GM19467 (cell line): ENCODE measurements around the gene SERPINH1.

Experiments used
- ATAC-seq: cut with Tn5 transposase; IDR thresholded peaks from one replicate; pipeline ENCODE4 v1.9.1; 2021; ENCODE audit warnings: mild to moderate bottlenecking, moderate library complexity; ENCODE audit not compliant: unreplicated experiment

The SERPINH1 gene

DNA sequence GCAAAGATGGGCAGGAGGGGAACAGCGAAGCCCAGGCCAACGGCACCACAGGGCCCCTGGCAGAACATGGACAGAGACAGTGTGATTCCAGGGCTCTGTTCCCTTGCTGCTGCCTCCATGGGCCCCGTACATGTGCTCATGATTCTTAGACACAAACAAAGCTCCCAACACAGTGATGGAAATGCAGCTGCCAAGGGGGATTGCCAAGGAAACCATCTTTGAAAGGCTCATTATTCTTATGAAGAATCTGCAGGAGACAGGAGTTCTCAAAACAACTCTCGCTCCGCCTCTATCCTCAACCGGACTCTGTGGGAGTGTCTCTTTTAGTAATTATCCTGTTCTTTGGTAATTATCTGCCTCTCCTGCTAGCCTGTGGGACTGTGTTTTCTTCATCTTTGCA, 32.2 kb downstream of the SERPINH1 start:
- no peak for ATAC-seq

GRCh38 chr11:75595429-75595828, 33.4 kb downstream of the SERPINH1 start:
- no peak for ATAC-seq

GRCh38 chr11:75596914-75597313, 34.9 kb downstream of the SERPINH1 start:
- ATAC-seq = no peak

- no peak for ATAC-seq
Measured at GRCh38 chr11:75597636-75598035, 35.6 kb downstream of the SERPINH1 start.

DNA sequence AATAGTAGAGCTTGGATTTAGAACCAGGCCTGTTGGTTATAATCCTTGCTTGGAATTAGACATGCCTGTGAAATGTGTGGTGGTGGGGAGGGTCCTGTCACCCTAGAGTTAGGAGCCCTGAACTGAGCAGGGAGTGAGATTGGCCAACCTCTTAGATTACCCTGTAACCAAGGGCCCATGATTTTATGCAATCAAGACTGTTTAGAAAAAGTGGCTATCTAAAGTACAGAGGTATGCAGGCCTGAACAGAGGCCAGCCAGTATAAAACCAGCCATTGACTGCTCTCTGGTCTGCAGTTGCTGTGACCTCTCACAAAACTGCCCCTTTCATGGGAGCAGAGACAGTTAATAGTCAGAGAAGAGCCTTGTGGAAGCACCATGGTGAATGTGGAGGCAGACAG, 36.2 kb downstream of the SERPINH1 start:
- no peak for ATAC-seq

GRCh38 chr11:75598900-75599299, 36.8 kb downstream of the SERPINH1 start:
- no peak for ATAC-seq

- ATAC-seq = no peak
Measured at GRCh38 chr11:75600356-75600755, 38.3 kb downstream of the SERPINH1 start.

- no peak for ATAC-seq
Measured at GRCh38 chr11:75601494-75601893, 39.4 kb downstream of the SERPINH1 start.

DNA sequence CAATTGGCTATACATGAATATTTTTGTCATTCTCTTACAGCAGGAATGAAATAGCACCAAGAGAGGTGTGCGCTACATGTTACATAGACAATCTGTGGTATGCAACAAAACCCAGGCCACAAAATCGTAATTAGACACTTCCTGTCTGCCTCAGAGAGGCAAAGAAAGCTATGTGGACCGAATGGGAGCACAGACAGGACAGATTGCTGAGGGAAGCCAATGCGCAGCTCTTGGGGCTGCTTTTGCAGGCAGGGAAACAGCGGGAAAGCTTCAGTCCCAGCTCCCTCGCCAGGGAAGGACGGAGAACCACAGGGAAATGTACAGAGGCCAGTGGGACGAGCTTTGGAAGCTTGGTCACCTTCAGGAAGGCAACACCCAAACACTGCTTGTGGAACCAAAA, 40.9 kb downstream of the SERPINH1 start:
- no peak for ATAC-seq

DNA sequence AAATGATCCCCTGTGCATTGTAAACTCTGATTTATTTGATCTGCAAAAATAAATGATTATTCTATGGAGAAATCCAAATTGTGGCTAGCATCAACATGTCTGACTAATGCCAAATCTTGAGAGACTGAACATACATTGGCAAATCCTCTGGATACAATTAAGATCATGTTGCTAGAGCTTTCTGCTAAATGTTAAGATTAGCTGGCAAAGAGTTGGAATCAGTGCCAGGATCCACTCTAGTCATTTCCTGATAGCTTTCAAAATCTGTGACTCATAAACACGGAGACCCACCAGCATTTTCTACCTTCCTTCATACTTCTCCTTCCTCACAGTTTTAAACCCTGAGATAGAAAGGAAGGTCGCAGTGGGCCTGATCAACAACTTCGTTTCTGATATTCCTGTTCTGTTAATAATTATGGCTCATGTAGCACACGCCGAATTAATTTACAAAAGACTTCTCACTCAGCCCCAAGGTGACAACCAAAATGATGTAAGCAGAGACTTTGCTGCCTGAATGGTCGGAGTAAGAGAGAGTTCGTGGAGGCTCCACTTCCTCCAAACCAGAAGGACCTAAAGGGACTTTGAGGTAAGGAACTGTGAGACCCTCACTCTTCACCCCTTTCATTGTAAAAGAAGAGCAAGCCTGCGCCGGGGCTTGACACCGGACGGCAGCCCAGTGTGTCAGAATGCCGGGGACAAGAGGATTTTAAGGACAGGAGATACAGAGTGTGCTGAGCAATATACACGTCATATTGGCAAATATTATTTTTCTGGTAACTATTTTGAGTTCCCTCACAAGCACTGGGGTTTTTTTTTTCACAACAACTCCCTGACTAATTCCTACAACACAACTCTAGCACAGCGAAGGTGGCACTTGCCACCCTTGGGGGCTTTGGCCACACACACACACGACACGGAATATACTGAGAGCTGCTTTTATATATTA, 42.0 kb downstream of the SERPINH1 start:
- ATAC-seq = no peak

- no peak for ATAC-seq
Measured at GRCh38 chr11:75606099-75606498, 44.0 kb downstream of the SERPINH1 start.

DNA sequence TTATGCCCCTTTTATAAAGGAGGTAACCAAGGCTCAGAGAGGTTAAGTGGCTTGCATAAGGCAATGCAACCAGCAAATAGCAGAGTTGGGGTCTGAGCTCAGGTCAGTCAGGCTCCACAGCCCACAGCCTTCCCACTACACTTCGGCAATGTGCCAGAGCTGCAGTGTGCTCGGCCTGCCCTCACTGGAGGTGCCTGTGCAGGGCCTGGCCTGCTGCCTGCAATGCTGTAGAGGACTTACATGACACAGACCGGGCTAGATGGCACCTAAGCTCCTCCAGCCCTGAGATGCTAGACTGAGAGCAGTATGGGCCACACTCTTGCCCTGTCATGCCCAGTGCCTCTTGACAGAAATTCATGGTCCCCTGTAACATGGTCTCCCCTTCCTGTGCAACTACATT, 49.8 kb downstream of the SERPINH1 start:
- ATAC-seq = no peak

GRCh38 chr11:75615751-75616150, 53.7 kb downstream of the SERPINH1 start:
- no peak for ATAC-seq

DNA sequence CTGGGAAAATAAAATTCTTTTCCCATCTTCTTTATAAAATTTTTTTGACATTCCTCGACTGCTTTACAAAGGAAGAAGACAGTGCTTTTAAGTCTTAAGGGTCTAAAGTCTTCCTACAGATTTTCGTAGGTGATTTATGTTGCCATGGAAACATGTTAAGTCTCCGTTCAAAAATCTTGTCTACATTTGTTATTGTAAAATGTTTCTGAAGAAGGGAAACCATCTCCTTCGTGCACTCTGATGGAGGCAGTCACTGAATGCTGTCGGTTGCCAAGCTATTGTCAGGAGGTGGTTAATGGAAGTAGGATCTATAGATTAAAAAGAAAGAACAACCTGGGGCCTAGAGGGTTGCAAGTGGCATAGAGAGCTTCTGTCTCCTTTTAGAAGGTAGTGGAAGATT, 54.2 kb downstream of the SERPINH1 start:
- no peak for ATAC-seq
